T-helper 17 cell (primary cell): Measurements from ENCODE around the gene P2RX4. TPM values are rescaled to one million over a fixed set of nuclear protein-coding genes. Genes with fewer than 3 reads are reported as not detected.
"Not testable (repeated sequence)": the region's sequence is repeated elsewhere in the genome, so short reads cannot be mapped to it uniquely, and the experiment has no call there.

Experiments used
- ATAC-seq: fragments of 150-1000 bp; cut with Tn5 transposase; 2 replicates; pipeline ENCODE4 v1.10.0; 2021; ENCODE audit warnings: mild to moderate bottlenecking, moderate library complexity
- DNase-seq, 3 donors: peaks; one replicate each; pipeline versions ENCODE4 v3.0.0 to v3.0.0-alpha.2; 2020 to 2021
- H3K9me3 ChIP-seq: one replicate; pipeline ENCODE4 v1.7.0; 2013; ENCODE audit warnings: low read length, mild to moderate bottlenecking; ENCODE audit not compliant: control insufficient read depth, poor library complexity, severe bottlenecking
- H3K27ac Mint-ChIP-seq: one replicate; pipeline ENCODE4 v1.8.0; 2022; ENCODE audit warnings: mild to moderate bottlenecking, moderate library complexity, mixed read lengths
- H3K27me3 Mint-ChIP-seq: one replicate; pipeline ENCODE4 v1.8.0; 2022; ENCODE audit warnings: mixed read lengths
- H3K36me3 Mint-ChIP-seq: one replicate; pipeline ENCODE4 v1.8.0; 2022; ENCODE audit warnings: low read depth, mixed read lengths
- H3K4me1 Mint-ChIP-seq: one replicate; pipeline ENCODE4 v1.8.0; 2022; ENCODE audit warnings: mild to moderate bottlenecking, mixed read lengths
- H3K4me3 Mint-ChIP-seq: one replicate; pipeline ENCODE4 v1.8.0; 2022; ENCODE audit warnings: mild to moderate bottlenecking, moderate library complexity, mixed read lengths
- total RNA-seq, 4 donors: library from RNA in 2 of 4; stranded (reverse) in 2 of 4; gene quantifications; one replicate each; pipeline ENCODE4 v1.2.3 and lab custom pipeline; 2022 to 2026

P2RX4 gene
- total RNA-seq, 2 donors from 2014 or later: 42.8 to 53.5 TPM

- no peak for ATAC-seq
- H3K4me3 Mint-ChIP-seq: peak overlapping the region; percentile 33
These were observed 37.1 kb downstream of the P2RX4 start for GRCh38 chr12:121246893-121247557.

GRCh38 chr12:121248622-121249021, 38.7 kb downstream of the P2RX4 start:
- peaks cover 7% of the 10 kb centered on the region for H3K36me3 Mint-ChIP-seq

More at GRCh38 chr12:121246893-121247557, 37.1 kb downstream of the P2RX4 start:
- H3K27ac Mint-ChIP-seq: no peak overlapping the region
- no peaks in the 10 kb centered on the region for H3K9me3 ChIP-seq
- peaks cover 5% of the 10 kb centered on the region for H3K4me1 Mint-ChIP-seq
- H3K27me3 Mint-ChIP-seq: no peaks in the 10 kb centered on the region
- no peaks in the 10 kb centered on the region for H3K36me3 Mint-ChIP-seq
- no peak for DNase-seq

GRCh38 chr12:121250359-121250758, 40.4 kb downstream of the P2RX4 start:
- Mint-ChIP-seq H3K4me3 (no peak overlapping the region), H3K4me1 (peaks cover 3% of the 10 kb centered on the region), H3K36me3 (peaks cover 7% of the 10 kb centered on the region), H3K27me3 (no peaks in the 10 kb centered on the region), H3K27ac (no peak overlapping the region)
- ATAC-seq: no peak
- DNase-seq: no peak
- H3K9me3 ChIP-seq: no peaks in the 10 kb centered on the region

More at GRCh38 chr12:121248622-121249021, 38.7 kb downstream of the P2RX4 start:
- DNase-seq (no peak), ATAC-seq (no peak)
- no peaks in the 10 kb centered on the region for H3K9me3 ChIP-seq
- H3K4me3 Mint-ChIP-seq: no peak overlapping the region
- H3K27ac Mint-ChIP-seq: no peak overlapping the region
- H3K4me1 Mint-ChIP-seq: peaks cover 3% of the 10 kb centered on the region
- H3K27me3 Mint-ChIP-seq: no peaks in the 10 kb centered on the region

- Mint-ChIP-seq H3K27me3 (no peaks in the 10 kb centered on the region), H3K27ac (no peak overlapping the region), H3K4me3 (no peak overlapping the region), H3K4me1 (peaks cover 4% of the 10 kb centered on the region), H3K36me3 (peaks cover 12% of the 10 kb centered on the region)
- DNase-seq (no peak), ATAC-seq (no peak)
- no peaks in the 10 kb centered on the region for H3K9me3 ChIP-seq
These were observed 41.9 kb downstream of the P2RX4 start for GRCh38 chr12:121251838-121252237.

GRCh38 chr12:121252712-121253345, 42.9 kb downstream of the P2RX4 start:
- peaks cover 2% of the 10 kb centered on the region for H3K4me1 Mint-ChIP-seq
- H3K27ac Mint-ChIP-seq: no peak overlapping the region
- H3K4me3 Mint-ChIP-seq: no peak overlapping the region
- H3K9me3 ChIP-seq: no peaks in the 10 kb centered on the region
- ATAC-seq: no peak
- no peak for DNase-seq
- H3K36me3 Mint-ChIP-seq: peaks cover 12% of the 10 kb centered on the region
- no peaks in the 10 kb centered on the region for H3K27me3 Mint-ChIP-seq

GRCh38 chr12:121253638-121254335, 43.9 kb downstream of the P2RX4 start:
- H3K27me3 Mint-ChIP-seq: no peaks in the 10 kb centered on the region
- no peaks in the 10 kb centered on the region for H3K9me3 ChIP-seq
- H3K27ac Mint-ChIP-seq: no peak overlapping the region
- no peak for ATAC-seq
- peaks cover 12% of the 10 kb centered on the region for H3K36me3 Mint-ChIP-seq
- no peak for DNase-seq
- no peak overlapping the region for H3K4me3 Mint-ChIP-seq
- H3K4me1 Mint-ChIP-seq: peaks cover 2% of the 10 kb centered on the region

GRCh38 chr12:121255433-121255832, 45.5 kb downstream of the P2RX4 start:
- no peaks in the 10 kb centered on the region for H3K9me3 ChIP-seq
- no peak for DNase-seq
- Mint-ChIP-seq H3K27me3 (no peaks in the 10 kb centered on the region), H3K4me3 (no peak overlapping the region), H3K36me3 (peaks cover 15% of the 10 kb centered on the region), H3K4me1 (peaks cover 2% of the 10 kb centered on the region), H3K27ac (no peak overlapping the region)
- ATAC-seq: no peak

GRCh38 chr12:121257704-121258449, 47.9 kb downstream of the P2RX4 start:
- H3K9me3 ChIP-seq, H3K27ac Mint-ChIP-seq: not testable (repeated sequence)

GRCh38 chr12:121259074-121259473, 49.1 kb downstream of the P2RX4 start:
- DNase-seq: no peak
- Mint-ChIP-seq H3K4me1 (peaks cover 2% of the 10 kb centered on the region), H3K4me3 (no peak overlapping the region), H3K27me3 (no peaks in the 10 kb centered on the region), H3K27ac (no peak overlapping the region), H3K36me3 (peaks cover 12% of the 10 kb centered on the region)
- ATAC-seq: no peak
- no peaks in the 10 kb centered on the region for H3K9me3 ChIP-seq

More at GRCh38 chr12:121257704-121258449, 47.9 kb downstream of the P2RX4 start:
- H3K4me1 Mint-ChIP-seq, H3K4me3 Mint-ChIP-seq, ATAC-seq, DNase-seq, H3K27me3 Mint-ChIP-seq: not testable (repeated sequence)
- H3K36me3 Mint-ChIP-seq: peaks cover 14% of the 10 kb centered on the region

- H3K36me3 Mint-ChIP-seq: peaks cover 15% of the 10 kb centered on the region
- no peak overlapping the region for H3K27ac Mint-ChIP-seq
- peaks cover 3% of the 10 kb centered on the region for H3K4me1 Mint-ChIP-seq
- no peak overlapping the region for H3K4me3 Mint-ChIP-seq
- H3K9me3 ChIP-seq: no peaks in the 10 kb centered on the region
- H3K27me3 Mint-ChIP-seq: no peaks in the 10 kb centered on the region
- ATAC-seq: no peak
- DNase-seq: no peak
These were observed 50.2 kb downstream of the P2RX4 start for GRCh38 chr12:121260091-121260490.

GRCh38 chr12:121261398-121261797, 51.5 kb downstream of the P2RX4 start:
- no peaks in the 10 kb centered on the region for H3K9me3 ChIP-seq
- Mint-ChIP-seq H3K27me3 (no peaks in the 10 kb centered on the region), H3K27ac (no peak overlapping the region), H3K36me3 (peaks cover 15% of the 10 kb centered on the region), H3K4me3 (no peak overlapping the region), H3K4me1 (peaks cover 4% of the 10 kb centered on the region)
- ATAC-seq (no peak), DNase-seq (no peak)

- Mint-ChIP-seq H3K4me1 (peaks cover 3% of the 10 kb centered on the region), H3K27ac (no peak overlapping the region), H3K27me3 (no peaks in the 10 kb centered on the region), H3K4me3 (no peak overlapping the region), H3K36me3 (peaks cover 11% of the 10 kb centered on the region)
- no peak for DNase-seq
- H3K9me3 ChIP-seq: no peaks in the 10 kb centered on the region
- no peak for ATAC-seq
These were observed 53.4 kb downstream of the P2RX4 start for GRCh38 chr12:121263206-121263935.
